Thyroid gland (tissue), 4 donors: ENCODE data around the gene MAB21L3.

ENCODE experiments used
- POLR2A ChIP-seq, 2 donors: fragments of 450-650 bp; IDR thresholded peaks; one replicate each; pipeline ENCODE4 v1.6.1; 2017; ENCODE audit warnings: antibody characterized with exemption in 2 of 2, mild to moderate bottlenecking in 2 of 2, moderate library complexity in 1 of 2
- TF ChIP-seq, protein P1 (sequence below), 6 experiments: fragments of 200-600 bp in 3 of 6; fragments of 450-650 bp in 3 of 6; sonication (generic) in 3 of 6; IDR thresholded peaks; one replicate each; pipeline ENCODE4 v1.5.1; 2016 to 2019; ENCODE audit warnings: antibody characterized with exemption in 6 of 6, mild to moderate bottlenecking in 2 of 6, inconsistent platforms in 1 of 6, moderate library complexity in 1 of 6

DNA sequence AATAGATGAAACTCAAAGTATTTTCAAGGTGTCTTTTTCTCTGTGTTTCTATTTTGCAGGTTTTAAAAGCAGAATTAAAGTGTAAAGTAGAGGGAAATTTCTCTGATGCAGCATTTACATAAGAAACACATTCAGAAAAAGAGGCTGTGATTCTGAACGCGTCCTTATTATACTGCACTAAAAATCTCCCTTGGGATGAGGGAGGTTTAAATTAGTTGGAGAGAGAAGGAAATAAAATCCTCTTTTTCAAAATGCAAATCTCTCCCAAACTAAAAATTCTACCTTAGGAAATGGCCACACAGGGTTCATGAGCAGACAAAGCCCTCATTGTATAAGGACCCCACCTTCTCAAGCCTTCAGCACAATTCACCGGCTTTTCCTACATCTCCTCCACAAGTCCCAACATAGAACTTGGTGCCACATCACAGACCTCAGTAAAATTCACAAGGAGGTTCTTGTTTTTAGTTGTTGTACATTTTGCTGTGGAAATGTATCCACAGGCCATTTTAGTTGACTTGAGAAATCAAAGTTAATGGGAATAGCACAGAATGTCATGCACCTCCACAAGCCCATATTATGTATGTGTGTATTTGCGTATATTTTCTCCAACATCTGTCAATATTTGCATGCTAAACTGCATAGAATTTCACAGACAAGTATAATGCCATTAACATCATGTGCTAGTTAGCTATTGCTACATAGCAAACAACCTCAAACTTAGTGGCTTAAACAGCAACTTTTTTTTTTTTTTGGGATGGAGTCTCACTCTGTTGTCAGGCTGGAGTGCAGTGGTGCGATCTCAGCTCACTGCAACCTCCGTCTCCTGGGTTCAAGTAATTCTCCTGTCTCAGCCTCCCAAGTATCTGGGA is 59.8 kb downstream of the MAB21L3 start:
- TF ChIP-seq, protein P1, sequence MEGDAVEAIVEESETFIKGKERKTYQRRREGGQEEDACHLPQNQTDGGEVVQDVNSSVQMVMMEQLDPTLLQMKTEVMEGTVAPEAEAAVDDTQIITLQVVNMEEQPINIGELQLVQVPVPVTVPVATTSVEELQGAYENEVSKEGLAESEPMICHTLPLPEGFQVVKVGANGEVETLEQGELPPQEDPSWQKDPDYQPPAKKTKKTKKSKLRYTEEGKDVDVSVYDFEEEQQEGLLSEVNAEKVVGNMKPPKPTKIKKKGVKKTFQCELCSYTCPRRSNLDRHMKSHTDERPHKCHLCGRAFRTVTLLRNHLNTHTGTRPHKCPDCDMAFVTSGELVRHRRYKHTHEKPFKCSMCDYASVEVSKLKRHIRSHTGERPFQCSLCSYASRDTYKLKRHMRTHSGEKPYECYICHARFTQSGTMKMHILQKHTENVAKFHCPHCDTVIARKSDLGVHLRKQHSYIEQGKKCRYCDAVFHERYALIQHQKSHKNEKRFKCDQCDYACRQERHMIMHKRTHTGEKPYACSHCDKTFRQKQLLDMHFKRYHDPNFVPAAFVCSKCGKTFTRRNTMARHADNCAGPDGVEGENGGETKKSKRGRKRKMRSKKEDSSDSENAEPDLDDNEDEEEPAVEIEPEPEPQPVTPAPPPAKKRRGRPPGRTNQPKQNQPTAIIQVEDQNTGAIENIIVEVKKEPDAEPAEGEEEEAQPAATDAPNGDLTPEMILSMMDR (IDR thresholded peaks at IDR 0.05): no peak
- no peak for TF ChIP-seq POLR2A (IDR thresholded peaks at IDR 0.05)
